GM12875 (cell line): ENCODE measurements around the gene SH3TC1.

Experiments
- H3K4me3 ChIP-seq: one replicate; pipeline ENCODE4 v1.5.1; 2011; ENCODE audit warnings: low read depth, low read length, control low read depth
- CTCF ChIP-seq: IDR thresholded peaks from 2 replicates; pipeline ENCODE4 v1.5.1; 2011; ENCODE audit warnings: low read depth, mild to moderate bottlenecking, control low read depth, inconsistent platforms, low read length, moderate library complexity, borderline replicate concordance; ENCODE audit not compliant: insufficient read depth

The SH3TC1 gene

GRCh38 chr4:8231551-8232049, 32.5 kb downstream of the SH3TC1 start:
- no peak for TF ChIP-seq CTCF
- no peak overlapping the region for H3K4me3 ChIP-seq

GRCh38 chr4:8232748-8233147, 33.7 kb downstream of the SH3TC1 start:
- H3K4me3 ChIP-seq: no peak overlapping the region
- no peak for TF ChIP-seq CTCF

GRCh38 chr4:8233672-8234484, 34.8 kb downstream of the SH3TC1 start:
- TF ChIP-seq CTCF: no peak
- no peak overlapping the region for H3K4me3 ChIP-seq

GRCh38 chr4:8234715-8235114, 35.6 kb downstream of the SH3TC1 start:
- no peak for TF ChIP-seq CTCF
- no peak overlapping the region for H3K4me3 ChIP-seq

GRCh38 chr4:8235224-8235623, 36.1 kb downstream of the SH3TC1 start:
- no peak for TF ChIP-seq CTCF
- no peak overlapping the region for H3K4me3 ChIP-seq

- TF ChIP-seq CTCF: no peak
- H3K4me3 ChIP-seq: no peak overlapping the region
Observed at GRCh38 chr4:8235686-8236085, 36.6 kb downstream of the SH3TC1 start.
